ENCODE results near the gene ACBD7.

GRCh38 chr10:15124190-15124589 is 35.6 kb upstream of the ACBD7 start:
- TF ChIP-seq CTCF (IDR thresholded peaks at IDR 0.05) (no peak), POLR2A (IDR thresholded peaks at IDR 0.05) (no peak)
